ENCODE results near the gene KIF2C. TPM values are rescaled to one million over a fixed set of nuclear protein-coding genes. Genes with fewer than 3 reads are reported as not detected.
"Not testable (repeated sequence)": the region's sequence is repeated elsewhere in the genome, so short reads cannot be mapped to it uniquely, and the experiment has no call there.

The KIF2C gene
- total RNA-seq, 3 donors from 2014 or later (not counting 1 experiment from before 2014, with no cell fraction given), result 0.59 to 1.3 (median 0.93) TPM

- no peak for ATAC-seq
- H3K4me3 Mint-ChIP-seq, result peak overlapping the region; percentile 43
- H3K4me1 ChIP-seq (ENCODE audit: control insufficient read depth, insufficient read depth, low read length), result peaks cover 67% of the 10 kb centered on the region
- no peaks in the 10 kb centered on the region for H3K27me3 ChIP-seq (ENCODE audit: control insufficient read depth, insufficient read depth, low read length)
- peak overlapping the region; percentile 87 to 95 for H3K27ac Mint-ChIP-seq
- no peaks in the 10 kb centered on the region for H3K9me3 Mint-ChIP-seq
- H3K27me3 Mint-ChIP-seq (ENCODE audit: low read depth in 2 of 2), result no peaks in the 10 kb centered on the region
- H3K9me3 ChIP-seq (ENCODE audit: control insufficient read depth, insufficient read depth, low read length), result no peaks in the 10 kb centered on the region
- no peak overlapping the region for H3K4me3 ChIP-seq (ENCODE audit: low read length)
- no peaks in the 10 kb centered on the region for H3K36me3 ChIP-seq (ENCODE audit: control insufficient read depth, insufficient read depth, low read length)
- WGBS (ENCODE audit: insufficient coverage), result 88% methylated on average over 8 of the region's 8 CpGs
- intact Hi-C loops (cut with micrococcal nuclease), result no loop called here
- H3K36me3 Mint-ChIP-seq, result no peaks in the 10 kb centered on the region
- H3K27ac ChIP-seq (ENCODE audit: low read length), result no peak overlapping the region
- TF ChIP-seq CTCF (IDR thresholded peaks at IDR 0.05), result no peak
- DNase-seq, result no peak
- H3K4me1 Mint-ChIP-seq, result peaks cover 38 to 51% of the 10 kb centered on the region in 2 donors
Observed at GRCh38 chr1:44811234-44811633, 71.6 kb downstream of the KIF2C start.

GRCh38 chr1:44812822-44813543 is 73.3 kb downstream of the KIF2C start:
- peaks cover 51% of the 10 kb centered on the region for H3K4me1 ChIP-seq (ENCODE audit: control insufficient read depth, insufficient read depth, low read length)
- TF ChIP-seq CTCF (IDR thresholded peaks at IDR 0.05), result no peak
- Mint-ChIP-seq H3K27ac (peak overlapping the region in 1 of 2 donors; percentile 87), H3K27me3 (ENCODE audit: low read depth in 2 of 2) (no peaks in the 10 kb centered on the region), H3K36me3 (no peaks in the 10 kb centered on the region), H3K4me3 (peak overlapping the region; percentile 40), H3K4me1 (peaks cover 34 to 42% of the 10 kb centered on the region in 2 donors), H3K9me3 (no peaks in the 10 kb centered on the region)
- no peaks in the 10 kb centered on the region for H3K27me3 ChIP-seq (ENCODE audit: control insufficient read depth, insufficient read depth, low read length)
- ATAC-seq (no peak), DNase-seq (no peak)
- intact Hi-C loops (cut with micrococcal nuclease), result no loop called here
- no peaks in the 10 kb centered on the region for H3K36me3 ChIP-seq (ENCODE audit: control insufficient read depth, insufficient read depth, low read length)
- peak overlapping the region; percentile 84 for H3K27ac ChIP-seq (ENCODE audit: low read length)
- H3K9me3 ChIP-seq (ENCODE audit: control insufficient read depth, insufficient read depth, low read length), result no peaks in the 10 kb centered on the region
- WGBS (ENCODE audit: insufficient coverage), result 83% methylated on average over 48 of the region's 48 CpGs
- H3K4me3 ChIP-seq (ENCODE audit: low read length), result peak overlapping the region; percentile 61

- ATAC-seq; DNase-seq; H3K27ac Mint-ChIP-seq; H3K4me3 ChIP-seq (ENCODE audit: low read length); H3K9me3 Mint-ChIP-seq; H3K27me3 Mint-ChIP-seq (ENCODE audit: low read depth in 2 of 2); H3K36me3 Mint-ChIP-seq; H3K27ac ChIP-seq (ENCODE audit: low read length); H3K36me3 ChIP-seq (ENCODE audit: control insufficient read depth, insufficient read depth, low read length); H3K9me3 ChIP-seq (ENCODE audit: control insufficient read depth, insufficient read depth, low read length); H3K27me3 ChIP-seq (ENCODE audit: control insufficient read depth, insufficient read depth, low read length); H3K4me3 Mint-ChIP-seq; intact Hi-C loops (cut with micrococcal nuclease): not testable (repeated sequence)
- peaks cover 47% of the 10 kb centered on the region for H3K4me1 ChIP-seq (ENCODE audit: control insufficient read depth, insufficient read depth, low read length)
- WGBS (ENCODE audit: insufficient coverage), result over 99% methylated on average over 9 of the region's 9 CpGs
- H3K4me1 Mint-ChIP-seq, result peaks cover 47% of the 10 kb centered on the region in 2 donors
Observed at GRCh38 chr1:44815926-44816325, 76.3 kb downstream of the KIF2C start.

- Mint-ChIP-seq H3K4me1 (peaks cover 42 to 54% of the 10 kb centered on the region in 2 donors), H3K36me3 (no peaks in the 10 kb centered on the region)
Observed at GRCh38 chr1:44817307-44817706, 77.7 kb downstream of the KIF2C start.

More at GRCh38 chr1:44817307-44817706, 77.7 kb downstream of the KIF2C start:
- peak overlapping the region; percentile 73 for H3K4me3 Mint-ChIP-seq
- H3K27me3 Mint-ChIP-seq (ENCODE audit: low read depth in 2 of 2), result no peaks in the 10 kb centered on the region
- DNase-seq (no peak), ATAC-seq (no peak)
- Histone ChIP-seq H3K27ac (ENCODE audit: low read length) (no peak overlapping the region), H3K4me3 (ENCODE audit: low read length) (no peak overlapping the region), H3K4me1 (ENCODE audit: control insufficient read depth, insufficient read depth, low read length) (peaks cover 46% of the 10 kb centered on the region), H3K9me3 (ENCODE audit: control insufficient read depth, insufficient read depth, low read length) (no peaks in the 10 kb centered on the region), H3K27me3 (ENCODE audit: control insufficient read depth, insufficient read depth, low read length) (no peaks in the 10 kb centered on the region), H3K36me3 (ENCODE audit: control insufficient read depth, insufficient read depth, low read length) (no peaks in the 10 kb centered on the region)
- intact Hi-C loops (cut with micrococcal nuclease), result no loop called here
- H3K27ac Mint-ChIP-seq, result peak overlapping the region; percentile 99 to 100
- no peak for TF ChIP-seq CTCF (IDR thresholded peaks at IDR 0.05)
- H3K9me3 Mint-ChIP-seq, result no peaks in the 10 kb centered on the region
- 97% methylated on average over 2 of the region's 2 CpGs for WGBS (ENCODE audit: insufficient coverage)

Other genes with a start within 250 kb of the KIF2C start
- 1 to 10 TPM; 2.2 to 3.8 (median 3.3) TPM for gene TMEM53, start 65.4 kb upstream of the KIF2C start, total RNA-seq
- gene ARMH1, start 65.1 kb upstream of the KIF2C start, total RNA-seq, result 10 to 100 TPM in 1 of 3 donors, 1 to 10 TPM in 2; 1.5 to 25.5 (median 5.0) TPM
- gene RNU5D-1, start 8.7 kb upstream of the KIF2C start, total RNA-seq, result not detected
- gene RPS8, start 35.7 kb downstream of the KIF2C start, total RNA-seq, result 1,000 to 10,000 TPM in 2 of 3 donors, 100 to 1,000 TPM in 1; 848 to 1,092 (median 1,009) TPM
- gene BEST4, start 48.3 kb downstream of the KIF2C start, total RNA-seq, result under 1 TPM; 0.18 to 0.33 (median 0.28) TPM
- 10 to 100 TPM; 39.5 to 89.2 (median 78.1) TPM for gene PLK3, start 60.5 kb downstream of the KIF2C start, total RNA-seq
- gene DYNLT4, start 67.5 kb downstream of the KIF2C start, total RNA-seq, result 1 to 10 TPM in 1 of 3 donors, under 1 TPM in 1, not detected in 1; 0.96 to 1.2 TPM
- gene BTBD19, start 68.7 kb downstream of the KIF2C start, total RNA-seq, result 1 to 10 TPM; 4.4 to 5.7 (median 4.9) TPM
- gene PTCH2, start 103.4 kb downstream of the KIF2C start, total RNA-seq, result 1 to 10 TPM; 1.8 to 3.1 (median 2.4) TPM
- gene EIF2B3, start 246.8 kb downstream of the KIF2C start, total RNA-seq, result 10 to 100 TPM; 12.4 to 19.1 (median 14.3) TPM

All from natural killer cell (primary cell).